GM12875 (cell line): Measurements from ENCODE around the gene PRG3.

Source experiments
- H3K4me3 ChIP-seq: one replicate; pipeline ENCODE4 v1.5.1; 2011; ENCODE audit warnings: low read depth, low read length, control low read depth
- TF ChIP-seq, protein P1 (sequence below): IDR thresholded peaks from 2 replicates; pipeline ENCODE4 v1.5.1; 2011; ENCODE audit warnings: low read depth, mild to moderate bottlenecking, control low read depth, inconsistent platforms, low read length, moderate library complexity, borderline replicate concordance; ENCODE audit not compliant: insufficient read depth

PRG3 gene

DNA sequence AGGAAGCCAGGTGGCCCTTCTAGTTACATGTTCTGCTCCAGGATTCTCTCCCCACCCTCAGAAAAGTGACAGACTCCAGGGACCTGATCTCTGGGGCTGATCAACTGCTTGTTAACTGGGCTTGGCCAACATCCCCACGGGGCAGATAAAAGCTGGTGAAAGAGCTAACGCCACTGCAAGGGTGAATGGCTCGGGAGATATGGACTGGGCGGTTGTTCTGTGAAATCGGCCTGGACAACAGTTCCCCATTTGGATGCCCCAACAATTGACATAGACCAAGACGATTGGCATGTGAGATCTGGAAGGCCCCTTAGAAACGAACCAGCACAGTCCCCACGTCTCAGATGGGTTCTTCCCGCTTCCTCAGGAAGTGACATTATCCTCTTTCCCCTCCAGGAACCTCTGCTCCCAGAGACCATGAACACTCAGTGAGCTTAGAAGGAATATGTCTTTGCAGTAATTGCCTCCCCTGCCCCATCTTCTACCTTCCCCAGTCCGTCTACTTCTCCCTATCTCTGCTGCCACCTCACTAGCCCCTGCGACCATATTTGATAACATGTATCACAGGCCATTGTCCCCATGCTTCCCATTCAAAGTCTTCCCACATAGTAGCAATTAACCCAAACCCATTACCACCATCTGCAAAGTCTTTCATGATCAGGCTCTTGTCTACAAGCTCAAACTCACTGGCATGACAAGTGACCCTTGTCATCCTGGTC is 15.1 kb upstream of the PRG3 start:
- H3K4me3 ChIP-seq, result no peak overlapping the region
- TF ChIP-seq, protein P1, sequence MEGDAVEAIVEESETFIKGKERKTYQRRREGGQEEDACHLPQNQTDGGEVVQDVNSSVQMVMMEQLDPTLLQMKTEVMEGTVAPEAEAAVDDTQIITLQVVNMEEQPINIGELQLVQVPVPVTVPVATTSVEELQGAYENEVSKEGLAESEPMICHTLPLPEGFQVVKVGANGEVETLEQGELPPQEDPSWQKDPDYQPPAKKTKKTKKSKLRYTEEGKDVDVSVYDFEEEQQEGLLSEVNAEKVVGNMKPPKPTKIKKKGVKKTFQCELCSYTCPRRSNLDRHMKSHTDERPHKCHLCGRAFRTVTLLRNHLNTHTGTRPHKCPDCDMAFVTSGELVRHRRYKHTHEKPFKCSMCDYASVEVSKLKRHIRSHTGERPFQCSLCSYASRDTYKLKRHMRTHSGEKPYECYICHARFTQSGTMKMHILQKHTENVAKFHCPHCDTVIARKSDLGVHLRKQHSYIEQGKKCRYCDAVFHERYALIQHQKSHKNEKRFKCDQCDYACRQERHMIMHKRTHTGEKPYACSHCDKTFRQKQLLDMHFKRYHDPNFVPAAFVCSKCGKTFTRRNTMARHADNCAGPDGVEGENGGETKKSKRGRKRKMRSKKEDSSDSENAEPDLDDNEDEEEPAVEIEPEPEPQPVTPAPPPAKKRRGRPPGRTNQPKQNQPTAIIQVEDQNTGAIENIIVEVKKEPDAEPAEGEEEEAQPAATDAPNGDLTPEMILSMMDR, result no peak

DNA sequence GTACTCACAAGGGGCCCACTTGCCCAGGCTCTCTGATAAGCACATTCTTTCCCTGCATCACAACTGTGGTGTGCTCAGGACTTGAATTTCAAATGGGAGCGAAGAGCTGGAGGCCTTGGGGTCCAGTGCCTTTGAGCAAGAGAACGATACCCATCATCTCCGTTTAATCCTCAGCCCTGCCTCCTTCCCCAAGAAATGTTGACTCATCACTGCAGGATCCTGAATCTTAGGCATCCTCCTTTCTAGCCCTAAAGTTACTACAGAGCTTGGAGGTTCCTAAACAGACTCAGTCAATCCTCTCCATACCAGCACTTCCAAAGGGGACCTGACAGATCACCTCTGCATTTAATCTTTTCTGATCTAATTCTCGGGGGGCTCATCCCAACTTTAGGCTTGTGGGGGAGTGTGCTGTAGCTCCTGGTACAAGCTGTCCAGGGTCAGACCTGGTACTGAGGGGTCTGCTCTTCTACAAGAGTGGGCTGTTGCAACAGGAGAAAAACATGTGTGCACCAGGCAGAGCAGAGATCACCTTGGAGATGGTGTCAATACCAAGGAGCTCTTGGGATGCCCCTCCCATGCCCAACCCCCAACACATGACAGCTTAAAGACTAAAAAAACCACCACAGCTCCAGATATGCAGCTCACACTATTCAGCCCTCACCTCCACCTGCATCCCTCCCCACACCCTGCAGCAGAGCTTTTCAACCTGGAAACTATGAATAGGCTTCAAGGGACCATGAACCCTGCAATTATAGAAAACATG is 13.4 kb upstream of the PRG3 start:
- no peak overlapping the region for H3K4me3 ChIP-seq
- TF ChIP-seq, protein P1, result no peak

- TF ChIP-seq, protein P1, result no peak
- H3K4me3 ChIP-seq, result no peak overlapping the region
Measured at GRCh38 chr11:57392763-57393105, 11.8 kb upstream of the PRG3 start.

DNA sequence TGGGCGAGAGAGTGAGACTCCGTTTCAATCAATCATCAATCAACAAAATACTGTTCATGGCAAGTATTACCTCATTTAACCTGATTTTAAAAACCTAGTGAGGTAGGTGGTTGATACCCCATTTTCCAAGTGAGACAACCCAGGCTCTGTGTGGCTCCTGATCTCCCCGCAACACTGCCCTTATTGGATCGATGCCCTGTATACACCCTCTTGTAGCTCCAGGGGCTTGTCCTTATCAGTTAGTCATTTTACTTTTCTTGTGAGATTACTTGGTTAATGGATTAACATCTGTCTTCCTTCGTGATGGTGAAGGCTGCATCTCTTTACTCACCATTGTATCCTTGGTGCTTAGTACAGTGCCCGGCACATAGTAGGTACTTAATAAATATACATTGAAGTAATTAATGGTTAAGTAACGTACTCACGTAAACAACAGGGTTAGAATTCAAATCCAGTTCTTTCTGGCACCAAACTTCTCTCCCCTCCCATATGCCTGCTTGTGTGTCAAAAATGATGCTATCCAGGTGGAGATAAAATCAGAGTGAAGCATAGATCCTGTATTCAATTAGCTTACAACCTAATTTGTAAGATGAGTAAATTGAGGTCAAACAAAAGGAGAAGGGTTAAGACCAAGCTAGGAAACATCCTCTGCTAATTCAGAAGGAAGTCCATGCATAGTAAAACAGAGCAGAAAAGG is 11.3 kb upstream of the PRG3 start:
- TF ChIP-seq, protein P1, result no peak
- H3K4me3 ChIP-seq, result no peak overlapping the region

DNA sequence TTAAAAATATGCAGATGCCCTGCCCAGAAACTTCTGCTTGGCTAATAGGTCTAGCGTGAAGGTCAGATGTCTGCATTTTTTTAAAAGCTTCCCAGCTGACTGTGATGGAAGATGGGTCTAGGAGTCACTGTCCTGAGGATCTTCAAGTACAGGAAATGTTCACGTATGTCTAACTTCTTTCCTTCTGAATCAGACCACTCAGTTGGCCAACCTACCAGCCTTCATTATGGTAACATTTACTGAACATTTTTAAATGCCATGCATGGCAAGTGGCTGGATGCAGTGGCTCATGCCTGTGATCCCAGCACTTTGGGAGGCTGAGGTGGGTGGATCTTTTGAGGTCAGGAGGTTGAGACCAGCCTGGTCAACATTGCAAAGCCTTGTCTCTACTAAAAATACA is 10.6 kb upstream of the PRG3 start:
- TF ChIP-seq, protein P1, result no peak
- H3K4me3 ChIP-seq, result no peak overlapping the region

DNA sequence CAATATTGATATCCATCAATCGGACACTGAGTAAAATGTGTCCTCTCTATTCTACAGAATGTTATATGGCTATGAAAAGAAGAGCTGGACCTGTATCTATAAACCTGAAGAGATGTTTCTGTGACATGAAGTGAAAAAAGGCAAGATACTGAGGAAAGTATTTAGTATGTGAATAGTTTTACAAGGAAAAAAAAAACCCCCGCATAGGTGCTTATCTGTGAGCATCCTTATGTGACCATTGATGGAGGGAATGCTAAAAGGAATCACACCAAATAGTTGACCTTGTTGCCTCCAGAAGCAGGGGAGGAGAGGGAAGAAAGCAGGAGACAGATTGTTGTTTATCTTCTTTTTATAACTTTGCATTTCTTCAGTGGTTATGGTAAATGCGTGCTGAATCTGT is 10.2 kb upstream of the PRG3 start:
- no peak overlapping the region for H3K4me3 ChIP-seq
- TF ChIP-seq, protein P1, result no peak
